Left ventricle myocardium superior (tissue), 1 donor: ENCODE results near the gene TSPAN15. TPM values are rescaled to one million over a fixed set of nuclear protein-coding genes. Genes with fewer than 3 reads are reported as not detected.
A peak's percentile ranks its signal among the peaks of the same experiment; 100 is the strongest.
"Not testable (repeated sequence)": the region's sequence is repeated elsewhere in the genome, so short reads cannot be mapped to it uniquely, and the experiment has no call there.

ENCODE experiments used
- ATAC-seq: fragments of 200-7000 bp; cut with Tn5 transposase; one replicate; pipeline ENCODE4 v1.9.1; 2020; ENCODE audit warnings: mild to moderate bottlenecking, moderate library complexity
- DNase-seq: peaks from one replicate; pipeline ENCODE4 v3.0.0-alpha.2; 2020
- intact Hi-C: fragments of 100-400 bp; cut with micrococcal nuclease; formaldehyde crosslinking; loops from one replicate; pipeline ENCODE4 v1.11.0; 2022
- total RNA-seq: library from RNA; stranded (reverse); fragmentation: NEBNext Ultra II Directional; extraction: Animal tissue kit (Norgen Biotek cat#: 25700); gene quantifications from one replicate; pipeline ENCODE4 v1.2.1, GENCODE V29; 2021
- donor health status: DM: no; HTN: yes; CAD: no; lungs with severe emphysema.

The TSPAN15 gene
- total RNA-seq, 1 donor from 2014 or later = 8.3 TPM

DNA sequence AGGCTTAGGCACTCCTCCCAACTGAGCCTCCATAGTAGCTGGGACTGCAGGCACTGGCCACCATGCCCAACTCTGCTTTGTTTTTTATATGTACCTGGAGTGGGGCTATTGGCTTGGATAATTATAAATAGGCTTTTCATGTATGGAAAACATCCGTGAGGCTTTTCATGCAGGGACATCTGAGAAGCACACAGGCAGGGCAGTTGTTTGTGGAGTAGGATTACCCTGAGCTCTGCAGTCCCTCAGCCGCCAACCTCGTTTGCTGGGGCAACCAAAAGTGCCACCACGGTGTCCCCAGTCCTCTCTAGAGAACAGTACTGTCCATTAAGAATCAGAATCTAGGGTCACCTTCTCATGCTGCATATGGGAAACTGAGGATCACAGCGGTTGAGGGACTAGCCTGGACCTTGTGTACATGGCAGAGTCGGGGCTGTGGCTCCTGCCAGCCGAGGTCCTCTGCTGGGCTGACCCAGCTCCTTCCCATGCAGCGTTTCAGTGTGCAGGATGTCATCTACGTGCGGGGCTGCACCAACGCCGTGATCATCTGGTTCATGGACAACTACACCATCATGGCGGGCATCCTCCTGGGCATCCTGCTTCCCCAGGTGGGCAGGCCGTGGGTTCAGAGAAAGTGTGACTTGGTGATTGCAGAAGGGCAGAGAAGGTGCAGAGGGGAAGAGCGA is 54.5 kb downstream of the TSPAN15 start:
- intact Hi-C loops = loop anchor here (5.0 kb wide), 1 partner anchor 73 kb away; no protein-coding TSS in a partner anchor
- ATAC-seq (no peak), DNase-seq (peak; percentile 18)

DNA sequence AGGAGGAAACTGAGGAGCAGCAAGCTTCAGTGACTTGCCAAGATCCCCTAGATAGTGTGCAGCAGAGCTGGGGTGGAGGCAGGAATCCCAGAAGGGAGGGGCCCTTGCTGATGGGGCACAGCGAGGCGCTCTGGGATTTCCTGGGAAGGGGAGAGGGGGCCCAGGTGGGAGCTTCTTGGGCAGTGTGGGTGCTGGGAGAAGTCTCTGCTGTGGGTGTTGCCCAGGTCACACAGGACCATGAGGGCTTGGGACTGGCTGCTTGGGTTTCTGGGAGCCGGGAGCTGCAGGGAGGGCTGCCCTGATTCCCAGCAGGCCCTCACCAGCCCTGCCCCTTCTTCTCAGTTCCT is 55.2 kb downstream of the TSPAN15 start:
- intact Hi-C loops = loop anchor here (5.0 kb wide), 1 partner anchor 74 kb away; no protein-coding TSS in a partner anchor
- DNase-seq (peak; percentile 16), ATAC-seq (no peak)

DNA sequence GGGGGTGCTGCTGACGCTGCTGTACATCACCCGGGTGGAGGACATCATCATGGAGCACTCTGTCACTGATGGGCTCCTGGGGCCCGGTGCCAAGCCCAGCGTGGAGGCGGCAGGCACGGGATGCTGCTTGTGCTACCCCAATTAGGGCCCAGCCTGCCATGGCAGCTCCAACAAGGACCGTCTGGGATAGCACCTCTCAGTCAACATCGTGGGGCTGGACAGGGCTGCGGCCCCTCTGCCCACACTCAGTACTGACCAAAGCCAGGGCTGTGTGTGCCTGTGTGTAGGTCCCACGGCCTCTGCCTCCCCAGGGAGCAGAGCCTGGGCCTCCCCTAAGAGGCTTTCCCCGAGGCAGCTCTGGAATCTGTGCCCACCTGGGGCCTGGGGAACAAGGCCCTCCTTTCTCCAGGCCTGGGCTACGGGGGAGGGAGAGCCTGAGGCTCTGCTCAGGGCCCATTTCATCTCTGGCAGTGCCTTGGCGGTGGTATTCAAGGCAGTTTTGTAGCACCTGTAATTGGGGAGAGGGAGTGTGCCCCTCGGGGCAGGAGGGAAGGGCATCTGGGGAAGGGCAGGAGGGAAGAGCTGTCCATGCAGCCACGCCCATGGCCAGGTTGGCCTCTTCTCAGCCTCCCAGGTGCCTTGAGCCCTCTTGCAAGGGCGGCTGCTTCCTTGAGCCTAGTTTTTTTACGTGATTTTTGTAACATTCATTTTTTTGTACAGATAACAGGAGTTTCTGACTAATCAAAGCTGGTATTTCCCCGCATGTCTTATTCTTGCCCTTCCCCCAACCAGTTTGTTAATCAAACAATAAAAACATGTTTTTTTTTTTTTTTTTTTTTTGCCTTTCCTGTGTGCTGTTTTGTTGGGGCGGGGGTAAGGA is 55.8 kb downstream of the TSPAN15 start:
- intact Hi-C loops = loop anchor here (5.0 kb wide), 1 partner anchor 75 kb away; no protein-coding TSS in a partner anchor
- DNase-seq (peak; percentile 24), ATAC-seq (peak; percentile 20)

DNA sequence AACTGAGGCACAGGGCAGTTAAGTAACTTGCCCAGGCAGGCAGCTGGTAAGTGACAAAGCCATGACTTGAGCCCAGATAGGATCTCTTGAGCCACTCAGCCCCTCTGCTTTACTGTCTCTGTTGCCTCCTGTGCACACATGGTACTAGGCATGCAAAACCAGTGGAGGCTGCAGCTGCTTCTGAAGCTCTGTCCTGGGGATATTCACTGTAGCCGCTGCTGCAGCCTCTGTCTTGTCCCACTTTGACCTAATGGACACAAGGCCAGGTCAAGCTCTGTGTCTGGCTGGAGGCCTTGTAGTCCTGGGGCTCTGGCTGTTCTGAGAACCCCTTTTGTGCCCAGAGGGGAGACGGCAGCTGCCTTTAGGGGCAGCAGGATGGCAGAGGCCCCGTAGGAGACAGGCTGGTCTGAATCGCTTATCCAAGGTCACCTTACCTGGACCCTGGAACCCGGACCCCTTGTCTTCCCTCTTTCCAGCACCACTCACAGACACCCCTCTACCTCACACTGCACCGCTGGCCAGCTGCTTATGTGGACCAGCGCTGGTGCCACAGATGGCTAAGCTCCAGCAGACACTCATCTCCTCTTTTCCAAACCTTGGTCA is 57.6 kb downstream of the TSPAN15 start:
- ATAC-seq = no peak
- DNase-seq = peak; percentile 18
- intact Hi-C loops = loop anchor here (5.0 kb wide), 1 partner anchor 77 kb away; no protein-coding TSS in a partner anchor

DNA sequence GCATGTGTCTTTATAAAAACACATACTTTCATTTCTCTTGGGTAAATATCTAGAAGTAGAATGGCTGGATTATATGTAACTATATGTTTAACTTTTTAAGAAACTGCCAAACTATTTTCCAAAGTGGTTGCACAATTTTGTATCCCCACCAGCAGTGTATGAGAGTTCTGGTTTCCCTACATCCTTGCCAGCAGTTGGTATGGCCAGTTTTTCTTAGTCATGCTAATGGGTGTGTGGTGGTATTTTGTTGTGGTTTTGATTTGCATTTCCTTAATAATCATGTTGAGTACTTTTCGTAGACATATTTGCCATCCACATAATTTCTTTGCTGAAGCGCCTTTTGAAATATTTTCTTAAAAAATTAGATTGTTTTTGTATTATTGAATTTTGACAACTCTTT is 61.6 kb downstream of the TSPAN15 start:
- ATAC-seq (no peak), DNase-seq (no peak)
- intact Hi-C loops = no loop called here

DNA sequence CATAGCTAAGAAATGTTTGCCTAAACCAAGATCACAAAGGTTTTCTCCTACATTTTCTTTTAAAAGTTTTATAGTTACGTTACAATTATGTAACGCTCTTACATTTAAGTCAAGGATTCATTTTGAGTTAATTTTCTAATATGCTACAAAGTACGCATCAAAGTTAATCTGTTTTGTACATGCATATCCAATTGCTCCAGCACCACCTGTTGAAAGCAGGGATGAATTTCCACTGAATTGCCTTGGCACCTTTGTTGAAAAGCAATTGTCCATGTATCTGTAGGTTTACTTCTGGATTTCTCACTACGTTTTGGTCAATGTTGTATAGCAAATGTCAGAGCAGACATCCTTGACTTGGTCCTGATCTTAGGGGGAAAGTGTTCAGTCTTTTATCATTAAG is 62.4 kb downstream of the TSPAN15 start:
- intact Hi-C loops = no loop called here
- ATAC-seq (no peak), DNase-seq (no peak)

DNA sequence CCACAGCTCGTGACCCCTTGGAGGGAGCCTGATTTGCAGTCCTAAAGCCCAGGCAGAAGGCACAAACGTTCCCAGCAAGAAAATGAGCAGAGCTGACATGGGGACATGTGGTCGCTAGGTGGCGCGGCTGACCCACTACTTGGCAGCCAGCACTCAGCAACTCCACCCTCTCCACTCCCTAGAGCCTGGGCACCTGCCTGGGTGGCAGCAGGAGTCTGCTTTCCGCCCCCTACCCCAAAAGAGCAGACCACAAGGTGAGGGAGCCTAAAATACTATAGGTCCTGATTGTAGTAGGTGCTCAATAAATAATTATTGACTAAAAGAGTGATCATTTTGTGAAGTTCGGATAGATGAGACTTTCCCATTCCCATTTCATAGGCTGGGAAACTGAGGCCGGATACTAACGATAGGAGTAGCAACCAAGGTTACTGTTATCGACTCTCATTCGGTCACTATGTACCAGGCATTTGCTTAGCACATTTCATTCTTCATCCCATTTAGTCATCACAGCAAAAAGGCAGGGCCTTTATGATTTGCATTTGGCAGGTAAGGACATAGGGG is 64.5 kb downstream of the TSPAN15 start:
- ATAC-seq (peak; percentile 86), DNase-seq (peak; percentile 83)
- intact Hi-C loops = loop anchor here (5.0 kb wide), 1 partner anchor 122 kb away; no protein-coding TSS in a partner anchor

DNA sequence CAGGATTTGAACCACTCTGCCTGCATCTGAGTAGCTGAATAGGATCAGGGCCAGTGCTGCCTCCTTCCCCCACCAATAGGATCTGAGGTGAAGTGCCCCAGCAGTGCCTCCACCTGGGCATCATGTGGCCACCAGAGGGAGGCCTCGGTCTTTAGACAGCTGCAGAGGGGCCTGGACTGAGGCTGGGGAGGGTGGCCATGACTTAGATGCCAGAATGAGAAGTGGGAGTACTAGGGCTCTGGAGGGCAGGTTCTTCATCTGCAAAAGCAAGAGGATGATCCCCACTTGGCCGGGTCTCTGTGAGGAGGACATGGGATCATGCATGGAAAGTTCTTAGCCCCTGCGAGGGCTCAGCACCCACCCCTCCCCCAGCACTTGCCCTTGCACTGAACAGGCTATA is 65.1 kb downstream of the TSPAN15 start:
- intact Hi-C loops = loop anchor here (5.0 kb wide), 1 partner anchor 121 kb away; no protein-coding TSS in a partner anchor

DNA sequence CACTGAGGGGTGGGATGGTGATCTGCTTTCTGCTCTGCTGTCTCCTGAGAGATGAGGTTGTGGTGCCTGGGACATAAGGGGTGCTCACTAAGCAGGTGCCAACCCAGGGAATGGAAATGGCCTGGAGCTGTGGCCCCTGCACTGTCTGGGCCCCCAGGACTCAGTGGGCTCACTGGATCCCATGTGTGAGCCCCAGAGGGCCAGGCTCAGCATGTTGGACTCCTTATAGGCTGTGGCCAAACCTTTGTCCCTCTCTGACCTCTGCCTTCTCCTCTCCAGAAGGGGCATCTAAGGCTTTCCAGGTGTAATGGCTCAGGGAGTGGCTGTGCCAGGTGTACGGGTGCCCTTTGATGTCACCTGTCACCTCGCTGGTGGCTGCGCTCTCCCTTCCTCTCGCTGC is 65.5 kb downstream of the TSPAN15 start:
- ATAC-seq (no peak), DNase-seq (no peak)
- intact Hi-C loops = loop anchor here (5.0 kb wide), 1 partner anchor 121 kb away; no protein-coding TSS in a partner anchor

More for the DNA sequence above, 65.1 kb downstream of the TSPAN15 start:
- DNase-seq (no peak), ATAC-seq (no peak)

DNA sequence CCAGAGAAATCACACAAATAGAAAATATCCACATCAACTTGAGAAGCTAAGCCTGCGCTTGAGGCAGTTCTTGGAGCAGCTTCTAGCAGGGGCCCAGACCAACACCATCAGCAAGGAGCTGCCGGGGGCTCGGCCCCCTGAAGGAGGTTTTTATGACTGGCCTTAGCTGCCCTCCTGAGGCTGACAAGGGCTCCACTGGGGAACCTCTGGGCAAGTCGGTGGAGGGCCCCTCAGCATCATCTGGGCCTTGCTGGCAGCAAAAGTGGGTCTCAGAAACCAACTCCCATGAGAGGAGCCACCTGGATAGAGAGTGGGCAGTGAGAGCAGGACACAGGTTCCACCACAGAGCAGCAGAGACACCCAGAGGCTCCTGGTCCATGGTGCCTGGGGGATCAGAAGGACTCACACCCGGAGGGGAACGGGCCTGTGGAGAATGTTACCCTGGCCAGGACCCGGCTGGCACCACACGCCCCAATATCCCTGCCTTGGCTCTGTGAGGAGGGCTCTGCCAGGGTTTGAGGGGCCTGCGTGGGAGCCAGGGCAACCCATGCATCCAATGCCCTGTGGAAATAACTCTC is 66.1 kb downstream of the TSPAN15 start:
- no peak for DNase-seq
- ATAC-seq = no peak
- intact Hi-C loops = loop anchor here (5.0 kb wide), 1 partner anchor 120 kb away; no protein-coding TSS in a partner anchor

DNA sequence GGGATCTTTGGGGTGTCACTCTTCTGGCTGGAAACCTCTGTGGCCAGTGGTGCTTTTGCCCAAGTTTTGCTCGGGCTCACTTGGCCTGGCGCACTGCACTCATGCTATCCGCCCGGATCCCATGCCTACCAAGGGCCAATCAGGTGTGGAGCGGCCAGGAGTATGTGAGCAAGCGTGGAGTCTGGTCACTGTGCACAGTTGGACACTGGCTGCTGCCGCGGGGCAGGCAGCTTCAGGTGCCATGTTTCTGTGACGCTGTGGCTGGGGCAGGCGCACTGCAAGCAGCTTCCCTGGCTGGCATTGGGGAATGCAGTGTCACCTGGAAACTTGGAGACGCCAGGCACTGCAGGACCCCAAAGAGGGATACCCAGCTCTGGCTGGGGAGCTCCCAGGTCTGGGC is 76.7 kb downstream of the TSPAN15 start:
- no peak for DNase-seq
- intact Hi-C loops = no loop called here
- no peak for ATAC-seq

DNA sequence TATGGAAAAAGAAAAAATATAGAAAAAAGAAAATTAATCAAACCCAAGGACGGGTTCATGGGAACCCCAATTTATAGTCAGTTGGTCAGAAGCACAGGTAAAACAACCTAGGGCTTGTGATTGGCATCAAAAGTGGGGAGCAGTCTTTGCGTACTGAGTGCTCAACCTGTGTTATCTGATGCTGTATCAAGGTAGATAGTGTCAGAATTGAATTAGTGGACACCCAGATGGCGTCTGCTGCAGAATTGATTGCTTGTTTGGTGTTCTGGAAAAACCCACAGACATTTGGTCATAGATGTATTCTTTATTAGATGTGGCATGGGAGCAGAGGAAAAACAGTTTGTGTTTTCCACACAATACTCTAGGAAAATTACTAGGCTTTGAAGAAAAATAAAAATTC is 82.4 kb downstream of the TSPAN15 start:
- no peak for ATAC-seq
- intact Hi-C loops = no loop called here
- no peak for DNase-seq

DNA sequence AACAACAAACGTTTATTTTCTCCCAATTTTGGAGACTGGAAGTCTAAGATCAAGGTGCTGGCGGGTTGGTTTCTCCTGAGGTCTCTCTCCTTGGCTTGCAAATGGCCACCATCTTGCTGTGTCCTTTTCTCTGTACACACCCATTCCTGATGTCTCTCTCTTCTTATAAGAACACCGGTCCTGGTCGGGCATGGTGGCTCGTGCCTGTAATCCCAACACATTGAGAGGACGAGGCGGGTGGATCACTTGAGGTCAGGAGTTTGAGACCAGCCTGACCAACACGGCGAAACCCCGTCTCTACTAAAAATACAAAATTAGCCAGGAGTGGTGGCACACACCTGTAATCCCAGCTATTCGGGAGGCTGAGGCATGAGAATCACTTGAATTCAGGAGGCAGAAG is 85.3 kb downstream of the TSPAN15 start:
- intact Hi-C loops, DNase-seq, ATAC-seq: not testable (repeated sequence)

DNA sequence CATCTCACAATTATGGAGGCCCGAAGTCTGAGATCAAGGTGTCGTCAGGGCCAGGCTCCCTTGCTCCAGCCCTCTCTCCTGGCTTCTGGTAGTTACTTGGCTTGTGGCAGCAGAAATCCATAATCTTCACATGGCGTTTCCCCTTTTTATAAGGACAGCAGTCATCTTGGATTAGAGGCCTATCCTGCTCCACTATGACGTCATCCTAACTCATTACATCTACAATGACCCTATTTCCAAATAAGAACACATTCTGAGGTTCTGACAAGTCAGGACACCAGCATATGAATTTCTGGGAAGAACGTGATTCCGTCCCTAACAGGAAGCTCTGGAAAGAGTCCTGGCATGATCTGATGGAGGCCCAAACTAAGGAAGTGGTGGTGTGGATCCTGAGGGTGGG is 86.2 kb downstream of the TSPAN15 start:
- no peak for DNase-seq
- no peak for ATAC-seq
- intact Hi-C loops = no loop called here

DNA sequence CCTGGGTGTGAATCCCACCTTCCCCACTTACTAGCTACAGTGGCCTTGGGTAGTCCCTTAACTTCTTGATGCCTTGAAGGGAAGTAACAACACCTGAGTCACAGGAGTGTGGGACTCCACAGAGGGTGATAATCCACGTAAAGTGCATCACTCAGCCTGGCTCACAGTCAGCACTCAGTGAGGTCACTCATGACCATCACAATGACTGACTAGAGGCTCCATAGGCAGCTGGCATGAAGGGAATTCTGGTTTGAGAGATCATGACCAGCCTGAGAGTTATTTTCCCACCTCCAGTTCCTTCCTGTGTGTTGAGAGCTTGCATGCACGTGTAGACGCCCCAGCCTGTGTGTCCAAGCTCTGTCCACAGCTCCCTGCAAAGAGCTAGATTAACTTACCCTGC is 87.2 kb downstream of the TSPAN15 start:
- DNase-seq = no peak
- ATAC-seq = no peak
- intact Hi-C loops = no loop called here

DNA sequence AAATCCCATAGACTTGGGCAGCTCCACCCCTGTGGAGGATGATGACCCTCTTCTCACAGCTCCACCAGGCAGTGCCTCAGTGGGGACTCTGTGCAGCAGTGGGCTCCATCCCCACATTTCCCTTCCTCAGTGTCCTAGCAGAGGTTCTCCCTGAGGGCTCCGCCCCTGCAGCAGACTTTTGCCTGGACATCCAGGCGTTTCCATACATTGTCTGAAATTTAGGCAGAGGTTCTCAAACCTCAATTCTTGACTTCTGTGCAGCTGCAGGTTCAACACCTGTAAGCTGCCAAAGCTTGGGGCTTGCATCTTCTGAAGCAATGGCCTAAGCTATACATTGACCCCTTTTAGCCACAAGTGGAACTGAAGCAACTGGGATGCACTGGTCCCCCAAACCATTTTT is 90.2 kb downstream of the TSPAN15 start:
- no peak for ATAC-seq
- DNase-seq = no peak
- intact Hi-C loops = no loop called here

DNA sequence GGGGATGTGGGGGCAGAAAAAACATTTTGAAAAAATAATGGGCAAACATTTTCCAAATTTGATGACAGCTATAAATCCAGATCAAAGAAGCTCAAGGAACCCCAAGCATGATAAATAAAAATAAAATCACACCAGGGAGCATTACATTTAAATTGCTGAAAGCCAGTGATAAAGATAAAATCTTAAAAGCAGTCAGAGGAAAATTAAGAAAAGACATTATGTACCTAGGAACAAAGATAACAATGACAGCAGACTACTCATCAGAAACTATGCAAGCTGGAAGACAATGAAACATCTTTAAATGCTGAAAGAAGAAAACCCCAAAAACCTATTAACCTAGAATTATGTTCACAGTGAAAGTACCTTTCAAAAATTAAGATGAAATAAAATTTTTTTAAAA is 98.7 kb downstream of the TSPAN15 start:
- DNase-seq = no peak
- no peak for ATAC-seq
- intact Hi-C loops = no loop called here

DNA sequence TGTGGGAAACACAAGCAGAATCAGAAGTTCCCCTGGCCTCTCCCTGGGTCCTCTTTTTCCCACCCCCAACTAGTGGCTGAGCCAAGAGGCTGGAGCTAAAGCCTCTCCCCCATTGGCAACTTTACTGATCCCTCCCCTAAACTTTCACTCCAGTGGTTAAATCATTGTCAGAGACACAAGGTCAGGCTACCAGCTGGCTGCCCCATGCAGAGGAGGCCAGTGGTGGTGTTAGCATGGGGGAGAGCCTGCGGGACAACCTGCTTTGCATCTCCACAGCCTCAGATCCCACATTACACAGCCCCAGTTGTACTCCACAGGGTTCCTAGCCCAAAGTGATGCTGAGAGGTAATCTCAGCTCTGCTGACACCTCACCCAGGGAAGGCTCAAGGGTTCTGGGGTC is 101.0 kb downstream of the TSPAN15 start:
- ATAC-seq (no peak), DNase-seq (no peak)
- intact Hi-C loops = no loop called here

DNA sequence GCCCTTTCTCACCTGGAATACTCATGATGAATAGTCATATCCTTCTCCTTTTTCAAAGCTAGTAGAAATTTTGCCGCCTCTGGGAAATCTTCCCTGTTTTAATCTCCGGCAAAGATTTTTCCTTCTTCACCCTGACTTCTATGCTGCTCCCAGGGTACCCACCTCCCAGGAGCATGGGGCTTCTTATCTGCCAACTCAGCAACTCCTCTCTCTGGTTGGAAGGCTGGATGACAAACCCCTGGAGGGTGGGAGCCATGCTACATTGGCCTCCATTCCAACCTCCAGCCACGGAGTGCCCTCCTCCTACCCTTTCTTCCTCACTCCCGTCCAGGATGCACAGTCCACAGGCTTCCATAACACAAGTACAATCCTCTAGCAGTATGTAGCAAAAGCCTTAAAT is 102.1 kb downstream of the TSPAN15 start:
- intact Hi-C loops = no loop called here
- ATAC-seq = no peak
- no peak for DNase-seq
